HepG2 (cell line): Measurements from ENCODE around the gene KLF16. TPM values are rescaled to one million over a fixed set of nuclear protein-coding genes. Genes with fewer than 3 reads are reported as not detected.

Experiments used
- AGO1 ChIP-seq: fragments of 200-400 bp; formaldehyde crosslinking; IDR thresholded peaks from 2 replicates; pipeline ENCODE4 v1.6.1; 2017; ENCODE audit warnings: mild to moderate bottlenecking, low read depth, low read length, moderate library complexity; ENCODE audit not compliant: poor library complexity, severe bottlenecking
- AGO2 ChIP-seq: fragments of 200-400 bp; formaldehyde crosslinking; optimal IDR thresholded peaks from 2 replicates; pipeline ENCODE3; 2017; ENCODE audit warnings: mild to moderate bottlenecking, low read depth, low read length, moderate library complexity
- ATF7-NPFF ChIP-seq: sonication (generic); formaldehyde crosslinking; IDR thresholded peaks from 2 replicates; pipeline ENCODE4 v1.8.1; 2023; ENCODE audit warnings: mild to moderate bottlenecking, low read depth, missing genetic modification reagents, moderate library complexity
- KDM5A ChIP-seq: fragments of 200-600 bp; sonication (generic); IDR thresholded peaks from 2 replicates; pipeline ENCODE4 v1.7.0; 2018; ENCODE audit warnings: antibody characterized with exemption, mild to moderate bottlenecking, low read length, borderline replicate concordance
- RFXAP ChIP-seq: sonication (generic); formaldehyde crosslinking; IDR thresholded peaks from 2 replicates; pipeline ENCODE4 v1.4.0; 2020; ENCODE audit warnings: missing genetic modification reagents, borderline replicate concordance
- TAF15 ChIP-seq: fragments of 200-400 bp; formaldehyde crosslinking; IDR thresholded peaks from one replicate; pipeline ENCODE4 v1.6.1; 2018; ENCODE audit warnings: mild to moderate bottlenecking, low read depth, low read length; ENCODE audit not compliant: poor library complexity, severe bottlenecking
- ZBTB7B ChIP-seq: sonication (generic); formaldehyde crosslinking; IDR thresholded peaks from 2 replicates; pipeline ENCODE4 v1.4.0; 2020; ENCODE audit warnings: missing genetic modification reagents
- ZC3H13 ChIP-seq: sonication (generic); formaldehyde crosslinking; IDR thresholded peaks from 2 replicates; pipeline ENCODE4 v1.8.1; 2023; ENCODE audit warnings: mild to moderate bottlenecking, missing genetic modification reagents, moderate library complexity
- ZNF207 ChIP-seq: fragments of 450-650 bp; IDR thresholded peaks from 2 replicates; pipeline ENCODE4 v1.6.1; 2016; ENCODE audit warnings: antibody characterized with exemption, borderline replicate concordance
- ZNF224 ChIP-seq: sonication (generic); formaldehyde crosslinking; IDR thresholded peaks from 2 replicates; pipeline ENCODE4 v1.5.0; 2020; ENCODE audit warnings: mild to moderate bottlenecking, missing genetic modification reagents
- ZNF703 ChIP-seq: sonication (generic); formaldehyde crosslinking; IDR thresholded peaks from 2 replicates; pipeline ENCODE4 v1.5.1; 2020; ENCODE audit warnings: missing genetic modification reagents, mild to moderate bottlenecking, moderate library complexity, borderline replicate concordance
- ZNF773 ChIP-seq: sonication (generic); formaldehyde crosslinking; IDR thresholded peaks from 2 replicates; pipeline ENCODE4 v1.4.0; 2020; ENCODE audit warnings: missing genetic modification reagents, borderline replicate concordance
- ZNF839 ChIP-seq: sonication (generic); formaldehyde crosslinking; IDR thresholded peaks from 2 replicates; pipeline ENCODE4 v1.4.0; 2020; ENCODE audit warnings: missing genetic modification reagents, mild to moderate bottlenecking, borderline replicate concordance
- polyA plus RNA-seq, 8 experiments: library from polyadenylated mRNA; depleted of rRNA in 3 of 8; stranded (reverse) in 7 of 8; unstranded in 1 of 8; fragments of >200 nt; fragmentation: Illumina TruSeq in 4 of 8; extraction: Trizol in 4 of 8; gene quantifications; 2 replicates each; pipeline versions ENCODE4 v1.2.1 to v1.2.3, GENCODE V29; 2011 to 2016; ENCODE audit warnings: low read depth in 4 of 8, missing spikeins in 1 of 8, mixed read lengths in 1 of 8; ENCODE audit not compliant: insufficient read depth in 1 of 8
- total RNA-seq, 5 experiments: library from RNA; depleted of rRNA; stranded (reverse); fragments of >200 nt; fragmentation: Illumina TruSeq; extraction: Trizol; gene quantifications; 2 replicates each; pipeline ENCODE4 v1.2.3, GENCODE V29; 2016; ENCODE audit warnings: low read depth in 1 of 5
- TF ChIP-seq, protein P1 (sequence below): sonication (generic); formaldehyde crosslinking; IDR thresholded peaks from 2 replicates; pipeline ENCODE4 v1.5.1; 2020; ENCODE audit warnings: mild to moderate bottlenecking, missing genetic modification reagents, moderate library complexity
- TF ChIP-seq, protein P2 (sequence below): sonication (generic); formaldehyde crosslinking; conservative IDR thresholded peaks from 2 replicates; pipeline ENCODE4 v1.8.1; 2023; ENCODE audit warnings: missing genetic modification reagents
- TF ChIP-seq, protein P3 (sequence below): IDR thresholded peaks from 2 replicates; pipeline ENCODE4 v1.6.1; 2016; ENCODE audit warnings: control low read depth
- TF ChIP-seq, protein P4 (sequence below): conservative IDR thresholded peaks from 2 replicates; pipeline ENCODE4 v1.6.1; 2018; ENCODE audit warnings: missing genetic modification reagents
- TF ChIP-seq, protein P5 (sequence below): fragments of 450-650 bp; IDR thresholded peaks from 2 replicates; pipeline ENCODE4 v1.6.1; 2016
- TF ChIP-seq, protein P6 (sequence below): sonication (generic); formaldehyde crosslinking; IDR thresholded peaks from 2 replicates; pipeline ENCODE4 v1.4.0; 2020; ENCODE audit warnings: mild to moderate bottlenecking, missing genetic modification reagents

Gene KLF16
- total and polyA plus RNA-seq, 2 of the 13 experiments (the other 11 are each of a cell fraction or from before 2014, with no cell fraction given), result 3.5 to 6.7 TPM

DNA sequence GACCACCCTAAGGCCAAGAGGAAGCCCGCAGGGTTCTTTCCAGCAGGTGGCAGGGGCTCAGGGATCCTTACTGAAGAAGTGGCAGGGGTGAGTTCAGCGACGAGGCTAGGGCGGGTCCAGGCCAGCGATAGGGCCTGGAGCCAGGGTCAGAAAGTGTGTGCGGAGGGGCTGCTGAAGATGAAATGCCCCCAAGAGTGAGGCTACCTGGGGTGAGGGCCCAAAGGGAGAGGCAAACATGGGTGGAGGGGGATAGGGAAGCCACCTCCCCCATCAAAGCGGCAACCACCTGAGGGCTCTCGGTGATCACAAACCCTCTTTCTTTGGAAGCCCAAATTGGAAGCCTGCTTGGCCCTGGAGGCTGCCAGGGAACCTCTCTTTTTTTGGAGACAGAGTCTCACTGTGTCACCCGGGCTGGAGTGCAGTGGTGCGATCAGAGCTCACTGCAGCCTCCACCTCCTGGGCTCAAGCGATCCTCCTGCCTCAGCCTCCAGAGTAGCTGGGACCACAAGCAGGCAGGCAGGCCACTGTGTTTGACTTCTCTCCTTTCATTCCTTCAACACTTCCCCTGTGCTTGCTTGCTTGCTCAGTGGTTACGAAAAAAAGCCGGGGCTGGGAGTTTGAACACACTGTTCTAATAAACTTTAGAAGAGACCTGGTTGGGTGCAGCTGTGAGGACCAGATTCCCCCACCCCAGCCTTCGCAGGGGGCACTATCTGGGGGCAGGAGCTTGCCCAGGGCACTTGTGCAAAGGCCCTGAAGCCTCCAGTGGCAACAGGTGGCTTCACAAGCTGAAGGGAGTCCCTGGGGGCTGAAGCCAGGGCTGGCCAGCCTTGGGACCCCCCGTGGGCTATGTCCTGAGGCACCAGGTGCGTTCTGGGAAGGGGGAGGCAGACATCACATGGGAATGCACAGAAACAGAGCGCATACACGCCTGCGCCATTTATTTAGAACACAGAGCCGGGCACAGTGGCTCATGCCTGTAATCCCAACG lies 49.9 kb downstream of the KLF16 start (continued):
- TF ChIP-seq, protein P1, sequence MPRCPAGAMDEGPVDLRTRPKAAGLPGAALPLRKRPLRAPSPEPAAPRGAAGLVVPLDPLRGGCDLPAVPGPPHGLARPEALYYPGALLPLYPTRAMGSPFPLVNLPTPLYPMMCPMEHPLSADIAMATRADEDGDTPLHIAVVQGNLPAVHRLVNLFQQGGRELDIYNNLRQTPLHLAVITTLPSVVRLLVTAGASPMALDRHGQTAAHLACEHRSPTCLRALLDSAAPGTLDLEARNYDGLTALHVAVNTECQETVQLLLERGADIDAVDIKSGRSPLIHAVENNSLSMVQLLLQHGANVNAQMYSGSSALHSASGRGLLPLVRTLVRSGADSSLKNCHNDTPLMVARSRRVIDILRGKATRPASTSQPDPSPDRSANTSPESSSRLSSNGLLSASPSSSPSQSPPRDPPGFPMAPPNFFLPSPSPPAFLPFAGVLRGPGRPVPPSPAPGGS, result peak; percentile 20; the same call in 1 of the 2 replicates
- TF ChIP-seq ZNF839 (CRISPR knock-in tag) (no peak), TAF15 (no peak), ZBTB7B (CRISPR knock-in tag) (0 out of 2 replicates have a peak, but pooled peaks have one; percentile 86), RFXAP (CRISPR knock-in tag) (0 out of 2 replicates have a peak, but pooled peaks have one; percentile 8), AGO2 (peak; percentile 46), ZNF703 (CRISPR knock-in tag) (peak; percentile 37; the same call in 1 of the 2 replicates), ZNF207 (no peak), AGO1 (no peak), KDM5A (0 out of 2 replicates have a peak, but pooled peaks have one; percentile 19), ZC3H13 (CRISPR knock-in tag) (no peak), ZNF773 (CRISPR knock-in tag) (no peak), ZNF224 (CRISPR knock-in tag) (0 out of 2 replicates have a peak, but pooled peaks have one; percentile 14), ATF7-NPFF (CRISPR knock-in tag) (peak; percentile 3; the same call in 1 of the 2 replicates)
- TF ChIP-seq, protein P2, sequence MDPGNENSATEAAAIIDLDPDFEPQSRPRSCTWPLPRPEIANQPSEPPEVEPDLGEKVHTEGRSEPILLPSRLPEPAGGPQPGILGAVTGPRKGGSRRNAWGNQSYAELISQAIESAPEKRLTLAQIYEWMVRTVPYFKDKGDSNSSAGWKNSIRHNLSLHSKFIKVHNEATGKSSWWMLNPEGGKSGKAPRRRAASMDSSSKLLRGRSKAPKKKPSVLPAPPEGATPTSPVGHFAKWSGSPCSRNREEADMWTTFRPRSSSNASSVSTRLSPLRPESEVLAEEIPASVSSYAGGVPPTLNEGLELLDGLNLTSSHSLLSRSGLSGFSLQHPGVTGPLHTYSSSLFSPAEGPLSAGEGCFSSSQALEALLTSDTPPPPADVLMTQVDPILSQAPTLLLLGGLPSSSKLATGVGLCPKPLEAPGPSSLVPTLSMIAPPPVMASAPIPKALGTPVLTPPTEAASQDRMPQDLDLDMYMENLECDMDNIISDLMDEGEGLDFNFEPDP (CRISPR knock-in tag), result 0 out of 2 replicates have a peak, but pooled peaks have one; percentile 24
- TF ChIP-seq, protein P3, sequence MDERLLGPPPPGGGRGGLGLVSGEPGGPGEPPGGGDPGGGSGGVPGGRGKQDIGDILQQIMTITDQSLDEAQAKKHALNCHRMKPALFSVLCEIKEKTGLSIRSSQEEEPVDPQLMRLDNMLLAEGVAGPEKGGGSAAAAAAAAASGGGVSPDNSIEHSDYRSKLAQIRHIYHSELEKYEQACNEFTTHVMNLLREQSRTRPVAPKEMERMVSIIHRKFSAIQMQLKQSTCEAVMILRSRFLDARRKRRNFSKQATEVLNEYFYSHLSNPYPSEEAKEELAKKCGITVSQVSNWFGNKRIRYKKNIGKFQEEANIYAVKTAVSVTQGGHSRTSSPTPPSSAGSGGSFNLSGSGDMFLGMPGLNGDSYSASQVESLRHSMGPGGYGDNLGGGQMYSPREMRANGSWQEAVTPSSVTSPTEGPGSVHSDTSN, result no peak
- TF ChIP-seq, protein P4, sequence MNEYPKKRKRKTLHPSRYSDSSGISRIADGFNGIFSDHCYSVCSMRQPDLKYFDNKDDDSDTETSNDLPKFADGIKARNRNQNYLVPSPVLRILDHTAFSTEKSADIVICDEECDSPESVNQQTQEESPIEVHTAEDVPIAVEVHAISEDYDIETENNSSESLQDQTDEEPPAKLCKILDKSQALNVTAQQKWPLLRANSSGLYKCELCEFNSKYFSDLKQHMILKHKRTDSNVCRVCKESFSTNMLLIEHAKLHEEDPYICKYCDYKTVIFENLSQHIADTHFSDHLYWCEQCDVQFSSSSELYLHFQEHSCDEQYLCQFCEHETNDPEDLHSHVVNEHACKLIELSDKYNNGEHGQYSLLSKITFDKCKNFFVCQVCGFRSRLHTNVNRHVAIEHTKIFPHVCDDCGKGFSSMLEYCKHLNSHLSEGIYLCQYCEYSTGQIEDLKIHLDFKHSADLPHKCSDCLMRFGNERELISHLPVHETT (CRISPR knock-in tag), result 0 out of 2 replicates have a peak, but pooled peaks have one; percentile 10
- TF ChIP-seq, protein P5, sequence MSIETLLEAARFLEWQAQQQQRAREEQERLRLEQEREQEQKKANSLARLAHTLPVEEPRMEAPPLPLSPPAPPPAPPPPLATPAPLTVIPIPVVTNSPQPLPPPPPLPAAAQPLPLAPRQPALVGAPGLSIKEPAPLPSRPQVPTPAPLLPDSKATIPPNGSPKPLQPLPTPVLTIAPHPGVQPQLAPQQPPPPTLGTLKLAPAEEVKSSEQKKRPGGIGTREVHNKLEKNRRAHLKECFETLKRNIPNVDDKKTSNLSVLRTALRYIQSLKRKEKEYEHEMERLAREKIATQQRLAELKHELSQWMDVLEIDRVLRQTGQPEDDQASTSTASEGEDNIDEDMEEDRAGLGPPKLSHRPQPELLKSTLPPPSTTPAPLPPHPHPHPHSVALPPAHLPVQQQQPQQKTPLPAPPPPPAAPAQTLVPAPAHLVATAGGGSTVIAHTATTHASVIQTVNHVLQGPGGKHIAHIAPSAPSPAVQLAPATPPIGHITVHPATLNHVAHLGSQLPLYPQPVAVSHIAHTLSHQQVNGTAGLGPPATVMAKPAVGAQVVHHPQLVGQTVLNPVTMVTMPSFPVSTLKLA, result no peak
- TF ChIP-seq, protein P6, sequence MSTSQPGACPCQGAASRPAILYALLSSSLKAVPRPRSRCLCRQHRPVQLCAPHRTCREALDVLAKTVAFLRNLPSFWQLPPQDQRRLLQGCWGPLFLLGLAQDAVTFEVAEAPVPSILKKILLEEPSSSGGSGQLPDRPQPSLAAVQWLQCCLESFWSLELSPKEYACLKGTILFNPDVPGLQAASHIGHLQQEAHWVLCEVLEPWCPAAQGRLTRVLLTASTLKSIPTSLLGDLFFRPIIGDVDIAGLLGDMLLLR (CRISPR knock-in tag), result no peak
